HL-60 (cell line): Measurements from ENCODE around the gene GPS1.

Experiments used
- GABPA ChIP-seq: IDR thresholded peaks from 2 replicates; pipeline ENCODE4 v1.6.1; 2012; ENCODE audit warnings: low read depth
- TF ChIP-seq, protein P1 (sequence below): IDR thresholded peaks from one replicate; pipeline ENCODE4 v1.5.1; 2011; ENCODE audit warnings: low read length, control low read depth, inconsistent platforms; ENCODE audit not compliant: insufficient read depth

DNA sequence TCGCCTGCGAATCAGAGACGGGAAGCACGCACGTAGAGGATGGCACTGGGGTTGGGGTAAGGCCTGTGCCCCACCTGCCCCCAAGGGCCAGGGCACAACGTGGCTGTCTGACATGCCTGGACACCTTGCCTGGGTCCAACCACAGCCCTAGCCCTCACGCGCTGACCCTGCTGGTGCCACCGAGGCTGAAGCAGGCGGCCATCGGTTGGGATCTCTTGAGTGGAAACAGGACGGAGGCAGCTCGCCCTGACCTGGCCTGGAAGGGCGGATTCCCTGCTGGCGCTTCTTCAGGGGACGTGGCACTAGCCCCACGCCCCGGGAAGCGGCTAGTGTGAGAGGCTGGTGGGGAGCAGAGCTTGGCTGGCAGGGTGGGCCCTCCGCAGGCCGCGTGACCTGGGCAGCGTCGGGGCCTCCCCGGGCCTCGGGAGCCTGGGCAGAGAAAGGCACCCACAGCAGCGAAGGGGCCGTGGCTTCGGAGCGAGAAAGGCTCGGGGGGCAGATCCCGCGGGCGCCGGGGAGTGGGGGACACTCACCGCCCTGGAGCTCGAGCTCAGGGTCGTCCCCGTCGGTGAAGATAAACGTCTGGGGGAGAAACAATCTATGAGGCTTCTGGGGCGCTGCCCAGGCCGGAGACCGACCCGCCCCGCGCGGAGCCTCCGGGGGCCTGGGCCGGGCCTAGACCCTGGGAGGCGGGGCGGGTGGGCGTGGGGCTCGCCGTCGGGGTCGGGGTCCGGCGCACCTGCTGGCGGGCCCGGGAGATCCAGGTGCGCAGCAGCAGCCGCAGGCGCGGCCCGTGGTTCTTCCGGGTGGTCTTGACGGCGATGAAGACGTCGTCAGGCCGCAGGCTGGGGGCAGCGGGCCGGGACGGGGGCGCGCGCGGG lies 697 bp upstream of the GPS1 start:
- TF ChIP-seq, protein P1, sequence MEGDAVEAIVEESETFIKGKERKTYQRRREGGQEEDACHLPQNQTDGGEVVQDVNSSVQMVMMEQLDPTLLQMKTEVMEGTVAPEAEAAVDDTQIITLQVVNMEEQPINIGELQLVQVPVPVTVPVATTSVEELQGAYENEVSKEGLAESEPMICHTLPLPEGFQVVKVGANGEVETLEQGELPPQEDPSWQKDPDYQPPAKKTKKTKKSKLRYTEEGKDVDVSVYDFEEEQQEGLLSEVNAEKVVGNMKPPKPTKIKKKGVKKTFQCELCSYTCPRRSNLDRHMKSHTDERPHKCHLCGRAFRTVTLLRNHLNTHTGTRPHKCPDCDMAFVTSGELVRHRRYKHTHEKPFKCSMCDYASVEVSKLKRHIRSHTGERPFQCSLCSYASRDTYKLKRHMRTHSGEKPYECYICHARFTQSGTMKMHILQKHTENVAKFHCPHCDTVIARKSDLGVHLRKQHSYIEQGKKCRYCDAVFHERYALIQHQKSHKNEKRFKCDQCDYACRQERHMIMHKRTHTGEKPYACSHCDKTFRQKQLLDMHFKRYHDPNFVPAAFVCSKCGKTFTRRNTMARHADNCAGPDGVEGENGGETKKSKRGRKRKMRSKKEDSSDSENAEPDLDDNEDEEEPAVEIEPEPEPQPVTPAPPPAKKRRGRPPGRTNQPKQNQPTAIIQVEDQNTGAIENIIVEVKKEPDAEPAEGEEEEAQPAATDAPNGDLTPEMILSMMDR = no peak
- TF ChIP-seq GABPA = no peak
